HEK293T (cell line): Measurements from ENCODE around the gene PCDH1.
A peak's percentile ranks its signal among the peaks of the same experiment; 100 is the strongest.
"Not testable (repeated sequence)": the region's sequence is repeated elsewhere in the genome, so short reads cannot be mapped to it uniquely, and the experiment has no call there.

Source experiments
- CTCF ChIA-PET: fragments of 350-600 bp; formaldehyde crosslinking; extraction: SDS; loops from one replicate; lab custom pipeline; 2021; ENCODE audit warnings: antibody characterized with exemption, inconsistent platforms; lab: Yijun Ruan, JAX
- POLR2A ChIA-PET: fragments of 350-600 bp; formaldehyde crosslinking; extraction: SDS; loops from one replicate; lab custom pipeline; 2020; ENCODE audit warnings: antibody characterized with exemption, inconsistent platforms; lab: Yijun Ruan, JAX
- DNase-seq: peaks from one replicate; pipeline ENCODE4 v3.0.0; 2012; ENCODE audit warnings: mixed read lengths; ENCODE audit errors: extremely low spot score
- ARNT ChIP-seq: fragments of 450-650 bp; IDR thresholded peaks from 2 replicates; pipeline ENCODE4 v1.6.1; 2017; ENCODE audit warnings: mild to moderate bottlenecking
- BHLHE40 ChIP-seq: fragments of 450-650 bp; IDR thresholded peaks from 2 replicates; pipeline ENCODE4 v1.6.1; 2016; ENCODE audit warnings: mild to moderate bottlenecking, moderate library complexity, borderline replicate concordance
- CTBP1 ChIP-seq: fragments of 450-650 bp; IDR thresholded peaks from 2 replicates; pipeline ENCODE4 v1.6.1; 2016; ENCODE audit warnings: borderline replicate concordance
- ELF4 ChIP-seq: fragments of 450-650 bp; IDR thresholded peaks from 2 replicates; pipeline ENCODE4 v1.6.1; 2017; ENCODE audit warnings: antibody characterized with exemption
- FOXA1 ChIP-seq: fragments of 450-650 bp; IDR thresholded peaks from 2 replicates; pipeline ENCODE4 v1.6.1; 2016; ENCODE audit warnings: mild to moderate bottlenecking
- FOXK2 ChIP-seq: fragments of 450-650 bp; IDR thresholded peaks from 2 replicates; pipeline ENCODE4 v1.6.1; 2016; ENCODE audit warnings: mild to moderate bottlenecking
- FOXM1 ChIP-seq: fragments of 450-650 bp; IDR thresholded peaks from 2 replicates; pipeline ENCODE4 v1.6.1; 2017; ENCODE audit warnings: mild to moderate bottlenecking, borderline replicate concordance
- HDGF ChIP-seq: fragments of 450-650 bp; IDR thresholded peaks from 2 replicates; pipeline ENCODE4 v1.6.1; 2017; ENCODE audit warnings: antibody characterized with exemption, borderline replicate concordance
- L3MBTL2 ChIP-seq: fragments of 450-650 bp; conservative IDR thresholded peaks from 2 replicates; pipeline ENCODE4 v1.6.1; 2016; ENCODE audit warnings: mild to moderate bottlenecking
- LEF1 ChIP-seq: fragments of 450-650 bp; IDR thresholded peaks from 2 replicates; pipeline ENCODE4 v1.6.1; 2017; ENCODE audit warnings: mild to moderate bottlenecking, borderline replicate concordance
- NFRKB ChIP-seq: fragments of 450-650 bp; IDR thresholded peaks from 2 replicates; pipeline ENCODE4 v1.6.1; 2016; ENCODE audit warnings: mild to moderate bottlenecking, moderate library complexity
- PKNOX1 ChIP-seq: fragments of 450-650 bp; IDR thresholded peaks from 2 replicates; pipeline ENCODE4 v1.6.1; 2016
- SP1 ChIP-seq: fragments of 450-650 bp; IDR thresholded peaks from 2 replicates; pipeline ENCODE4 v1.6.1; 2017
- SUZ12 ChIP-seq: fragments of 450-650 bp; IDR thresholded peaks from 2 replicates; pipeline ENCODE4 v1.6.1; 2016; ENCODE audit warnings: mild to moderate bottlenecking
- TARDBP ChIP-seq: fragments of 450-650 bp; IDR thresholded peaks from 2 replicates; pipeline ENCODE4 v1.6.1; 2016
- ZNF384 ChIP-seq: fragments of 450-650 bp; IDR thresholded peaks from 2 replicates; pipeline ENCODE4 v1.6.1; 2016

PCDH1 gene

GRCh38 chr5:141825791-141826560, 52.2 kb downstream of the PCDH1 start:
- ChIA-PET POLR2A (no interaction called here), CTCF (interaction anchor here (0.7 to 4.3 kb wide), 10 partner anchors 10 to 1192 kb away, joined by 3 to 32 read pairs (median 4); partner anchors contain the start of gene PCDH1)
- no peak for TF ChIP-seq CTBP1
- TF ChIP-seq SP1: no peak
- TF ChIP-seq FOXK2: no peak
- TF ChIP-seq PKNOX1: no peak
- TF ChIP-seq ELF4: no peak
- TF ChIP-seq FOXA1: no peak
- no peak for TF ChIP-seq LEF1
- no peak for TF ChIP-seq L3MBTL2
- TF ChIP-seq NFRKB: no peak
- TF ChIP-seq TARDBP: no peak
- no peak for TF ChIP-seq SUZ12
- no peak for TF ChIP-seq FOXM1
- TF ChIP-seq BHLHE40: no peak
- no peak for TF ChIP-seq ARNT
- no peak for TF ChIP-seq ZNF384
- TF ChIP-seq HDGF: no peak
- peak; percentile 54 for DNase-seq

- ChIA-PET POLR2A (interaction anchor here (1.0 kb wide), 1 partner anchor 10 kb away, joined by 3 read pairs; no protein-coding TSS in a partner anchor), CTCF (interaction anchor here (1.1 to 4.3 kb wide), 6 partner anchors 10 to 136 kb away, joined by 3 to 32 read pairs (median 8); no protein-coding TSS in a partner anchor)
- no peak for TF ChIP-seq SUZ12
- no peak for TF ChIP-seq SP1
- TF ChIP-seq ARNT: no peak
- TF ChIP-seq FOXK2: no peak
- no peak for TF ChIP-seq BHLHE40
- TF ChIP-seq ZNF384: no peak
- TF ChIP-seq CTBP1: no peak
- no peak for TF ChIP-seq ELF4
- TF ChIP-seq FOXA1: no peak
- TF ChIP-seq PKNOX1: no peak
- TF ChIP-seq FOXM1: no peak
- TF ChIP-seq L3MBTL2: no peak
- no peak for TF ChIP-seq NFRKB
- DNase-seq: no peak
These were observed 53.0 kb downstream of the PCDH1 start for GRCh38 chr5:141825241-141825671.

GRCh38 chr5:141824717-141825116, 53.5 kb downstream of the PCDH1 start:
- CTCF ChIA-PET: interaction anchor here (1.3 to 4.3 kb wide), 5 partner anchors 9 to 136 kb away, joined by 3 to 32 read pairs (median 11); no protein-coding TSS in a partner anchor
- POLR2A ChIA-PET: interaction anchor here (1.0 kb wide), 1 partner anchor 9 kb away, joined by 3 read pairs; no protein-coding TSS in a partner anchor
- DNase-seq: no peak
- no peak for TF ChIP-seq FOXM1
- TF ChIP-seq L3MBTL2: no peak
- no peak for TF ChIP-seq FOXA1

- no peak for DNase-seq
- ChIA-PET CTCF (interaction anchor here (0.8 to 1.9 kb wide), 4 partner anchors 17 to 137 kb away, joined by 3 to 7 read pairs (median 3); no protein-coding TSS in a partner anchor), POLR2A (no interaction called here)
- TF ChIP-seq FOXK2 (no peak), ELF4 (no peak), BHLHE40 (no peak), NFRKB (no peak)
These were observed 55.2 kb downstream of the PCDH1 start for GRCh38 chr5:141823056-141823455.

GRCh38 chr5:141822144-141822543, 56.1 kb downstream of the PCDH1 start:
- no peak for DNase-seq
- ChIA-PET POLR2A (no interaction called here), CTCF (interaction anchor here (0.6 to 1.9 kb wide), 7 partner anchors 9 to 138 kb away, joined by 3 to 7 read pairs (median 3); partner anchors contain the start of gene PCDH1)
- TF ChIP-seq ARNT (no peak), ZNF384 (no peak), NFRKB (no peak), PKNOX1 (no peak), LEF1 (no peak), CTBP1 (no peak), TARDBP (no peak), FOXA1 (no peak), SP1 (no peak), FOXM1 (no peak), FOXK2 (no peak), HDGF (no peak)

- no peak for DNase-seq
- POLR2A ChIA-PET: no interaction called here
- no peak for TF ChIP-seq CTBP1
- no peak for TF ChIP-seq L3MBTL2
- no peak for TF ChIP-seq ARNT
- no peak for TF ChIP-seq FOXK2
- TF ChIP-seq NFRKB: no peak
- TF ChIP-seq TARDBP: no peak
- TF ChIP-seq SUZ12: no peak
- TF ChIP-seq FOXA1: no peak
- TF ChIP-seq ZNF384: no peak
- no peak for TF ChIP-seq PKNOX1
- TF ChIP-seq HDGF: no peak
- TF ChIP-seq BHLHE40: no peak
- TF ChIP-seq SP1: no peak
- no peak for TF ChIP-seq ELF4
- TF ChIP-seq FOXM1: no peak
- CTCF ChIA-PET: interaction anchor here (0.6 to 1.9 kb wide), 6 partner anchors 9 to 64 kb away, joined by 3 to 7 read pairs (median 4); partner anchors contain the start of gene PCDH1
These were observed 56.7 kb downstream of the PCDH1 start for GRCh38 chr5:141821430-141821925.

GRCh38 chr5:141820686-141821085, 57.5 kb downstream of the PCDH1 start:
- ChIA-PET POLR2A (interaction anchor here (0.6 kb wide), 1 partner anchor 163 kb away, joined by 3 read pairs; no protein-coding TSS in a partner anchor), CTCF (interaction anchor here (1.1 to 1.9 kb wide), 3 partner anchors 9 to 58 kb away, joined by 3 to 7 read pairs (median 4); partner anchors contain the start of gene PCDH1)
- not testable (repeated sequence) for DNase-seq
